ENCODE measurements around the gene TMCC2.

GRCh38 chr1:205232945-205233397 is 5.2 kb downstream of the TMCC2 start:
- TF ChIP-seq CTCF (IDR thresholded peaks at IDR 0.05; ENCODE audit: low read depth, low read length, poor library complexity, severe bottlenecking) (no peak), EZH2phosphoT487 (IDR thresholded peaks at IDR 0.05; ENCODE audit: borderline replicate concordance, low read length) (no peak)

All from DOHH2 (cell line).